Psoas muscle (tissue), 8 donors: ENCODE data around the gene CLEC2D. TPM values are rescaled to one million over a fixed set of nuclear protein-coding genes. Genes with fewer than 3 reads are reported as not detected.

Experiments used
- ATAC-seq, 4 donors: fragments of 200-7000 bp; cut with Tn5 transposase; one replicate each; pipeline ENCODE4 v1.9.1; 2020; ENCODE audit warnings: moderate library complexity in 3 of 4, mild to moderate bottlenecking in 2 of 4
- DNase-seq, 2 donors: peaks; one replicate each; pipeline ENCODE4 v3.0.0-alpha.2; 2020
- H3K27ac ChIP-seq: fragments of 200-600 bp; one replicate; pipeline ENCODE4 v1.8.0; 2022
- H3K27me3 ChIP-seq, 3 donors: fragments of 200-600 bp in 1 of 3; one replicate each; pipeline versions ENCODE4 v1.6.1 to v1.8.0; 2013 to 2022; ENCODE audit warnings: low read length in 2 of 3, mild to moderate bottlenecking in 2 of 3, moderate library complexity in 1 of 3; ENCODE audit not compliant: insufficient read depth in 3 of 3
- H3K36me3 ChIP-seq, 2 donors: fragments of 200-600 bp in 1 of 2; one replicate each; pipeline versions ENCODE4 v1.6.1 to v1.8.0; 2013 to 2022; ENCODE audit warnings: low read depth in 1 of 2, mild to moderate bottlenecking in 1 of 2, moderate library complexity in 1 of 2; ENCODE audit not compliant: insufficient read depth in 1 of 2
- H3K4me1 ChIP-seq: fragments of 200-600 bp; one replicate; pipeline ENCODE4 v1.8.0; 2022
- H3K4me3 ChIP-seq: fragments of 200-600 bp; one replicate; pipeline ENCODE4 v1.8.0; 2022; ENCODE audit warnings: mild to moderate bottlenecking
- H3K9me3 ChIP-seq: fragments of 200-600 bp; one replicate; pipeline ENCODE4 v1.8.0; 2022
- CTCF ChIP-seq: fragments of 200-600 bp; IDR thresholded peaks from one replicate; pipeline ENCODE4 v1.8.0; 2022; ENCODE audit warnings: antibody characterized with exemption
- WGBS, 3 donors: extraction: QIAGEN DNeasy Blood & Tissue Kit; methylation state at CpG; one replicate each; pipeline versions ENCODE4 v1.1.6 to v1.1.7; 2013; 5-methylcytosine and 5-hydroxymethylcytosine counted together
- intact Hi-C, 2 donors: fragments of 100-400 bp; cut with DNase I; formaldehyde crosslinking; loops; one replicate each; pipeline versions ENCODE4 v1.11.0 to v1.14.2; 2022
- polyA plus RNA-seq, 3 donors: library from polyadenylated mRNA; stranded (reverse); fragments of 200-250 nt; gene quantifications; one replicate each; pipeline ENCODE4 v1.2.3, GENCODE V29; 2013
- total RNA-seq, 4 donors: library from RNA; stranded (reverse); fragmentation: NEBNext Ultra II Directional in 2 of 4; extraction: Animal tissue kit (Norgen Biotek cat#: 25700) in 2 of 4; gene quantifications; one replicate each; pipeline versions ENCODE4 v1.2.1 to v1.2.4, GENCODE V29; 2021 to 2023
- donor health status: healthy with polysubstance abuse.
- donor health status: DM: no; HTN: no; CAD: no; lungs with moderate emphysema.
- donor health status: Bipolar disorder and iron deficiency.
- donor health status: healthy.
- donor health status: DM: yes; HTN: yes; CAD: no.
- donor health status: DM: no; HTN: no; CAD: no.
- donor health status: DM: no; HTN: no; CAD: no.
- donor health status: DM: yes; HTN: yes; CAD: no.

CLEC2D gene
- total and polyA plus RNA-seq, 7 donors: 0.42 to 2.5 (median 0.97) TPM

GRCh38 chr12:9651265-9651729 is 18.2 kb upstream of the CLEC2D start:
- TF ChIP-seq CTCF: no peak
- DNase-seq (no peak), ATAC-seq (no peak)
- Histone ChIP-seq H3K9me3 (no peaks in the 10 kb centered on the region), H3K27me3 (no peaks in the 10 kb centered on the region), H3K4me3 (no peak overlapping the region), H3K36me3 (peaks cover 0 to 28% of the 10 kb centered on the region in 2 donors), H3K27ac (peak overlapping the region; percentile 79), H3K4me1 (peaks cover 9% of the 10 kb centered on the region)
- intact Hi-C loops: no loop called here
- 66 to 71% (median 69%) methylated on average over 3 of the region's 3 CpGs for WGBS, 3 donors

GRCh38 chr12:9660046-9660445 is 9.5 kb upstream of the CLEC2D start:
- Histone ChIP-seq H3K27ac (no peak overlapping the region), H3K27me3 (no peaks in the 10 kb centered on the region), H3K4me3 (no peak overlapping the region), H3K9me3 (no peaks in the 10 kb centered on the region), H3K36me3 (peaks cover 5 to 76% of the 10 kb centered on the region in 2 donors), H3K4me1 (no peaks in the 10 kb centered on the region)
- no peak for TF ChIP-seq CTCF
- no peak for ATAC-seq
- WGBS, 3 donors: 26 to 93% (median 67%) methylated on average over 1 of the region's 1 CpG
- intact Hi-C loops: no loop called here
- no peak for DNase-seq

- Histone ChIP-seq H3K4me3 (no peak overlapping the region), H3K9me3 (no peaks in the 10 kb centered on the region), H3K27me3 (no peaks in the 10 kb centered on the region), H3K27ac (no peak overlapping the region), H3K4me1 (no peaks in the 10 kb centered on the region), H3K36me3 (peaks cover 5 to 70% of the 10 kb centered on the region in 2 donors)
- no peak for TF ChIP-seq CTCF
- 98 to 100% (median 98%) methylated on average over 2 of the region's 2 CpGs for WGBS, 3 donors
- no peak for DNase-seq
- intact Hi-C loops: no loop called here
- ATAC-seq: no peak
Observed at GRCh38 chr12:9661720-9662119, 7.8 kb upstream of the CLEC2D start.

- intact Hi-C loops: no loop called here
- no peak for TF ChIP-seq CTCF
- H3K9me3 ChIP-seq: no peaks in the 10 kb centered on the region
- peaks cover 5 to 63% of the 10 kb centered on the region in 2 donors for H3K36me3 ChIP-seq
- H3K27ac ChIP-seq: no peak overlapping the region
- peaks cover 1% of the 10 kb centered on the region for H3K4me1 ChIP-seq
- H3K4me3 ChIP-seq: no peak overlapping the region
- ATAC-seq (no peak), DNase-seq (no peak)
- H3K27me3 ChIP-seq: no peaks in the 10 kb centered on the region
Observed at GRCh38 chr12:9662488-9662887, 7.0 kb upstream of the CLEC2D start.

- H3K9me3 ChIP-seq: no peaks in the 10 kb centered on the region
- no peak overlapping the region for H3K4me3 ChIP-seq
- H3K27ac ChIP-seq: no peak overlapping the region
- H3K4me1 ChIP-seq: peaks cover 7% of the 10 kb centered on the region
- no peaks in the 10 kb centered on the region for H3K27me3 ChIP-seq
- H3K36me3 ChIP-seq: peaks cover 0 to 15% of the 10 kb centered on the region in 2 donors
- no peak for TF ChIP-seq CTCF
- intact Hi-C loops: no loop called here
- DNase-seq (no peak), ATAC-seq (no peak)
- 80 to 84% (median 82%) methylated on average over 2 of the region's 2 CpGs for WGBS, 3 donors
Observed at GRCh38 chr12:9667403-9668160, 1.9 kb upstream of the CLEC2D start.
